GM18526 (cell line): ENCODE results near the gene SLC30A4.

Source experiments
- POLR2A ChIP-seq: IDR thresholded peaks from 3 replicates; pipeline ENCODE4 v1.6.1; 2011; ENCODE audit not compliant: insufficient read length; ENCODE audit errors: extremely low read depth

SLC30A4 gene

DNA sequence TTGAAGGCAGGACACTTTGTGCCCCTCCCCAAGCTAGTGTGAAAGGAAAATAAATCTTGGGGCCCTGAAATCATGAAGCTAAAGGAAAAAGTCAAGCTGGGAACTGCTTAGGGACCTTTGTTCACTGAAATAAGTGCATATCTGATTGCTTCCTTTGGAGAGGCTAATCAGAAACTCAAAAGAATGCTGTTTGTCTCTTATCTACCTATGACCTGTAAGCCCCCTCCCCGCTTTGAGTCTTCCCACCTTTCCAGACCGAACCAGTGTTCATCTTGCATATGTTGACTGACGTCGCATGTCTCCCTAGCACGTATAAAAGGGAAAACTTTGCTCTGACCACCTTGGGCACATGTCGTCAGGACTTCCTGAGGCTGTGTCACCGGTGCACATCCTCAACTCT lies 53.1 kb downstream of the SLC30A4 start:
- no peak for TF ChIP-seq POLR2A

DNA sequence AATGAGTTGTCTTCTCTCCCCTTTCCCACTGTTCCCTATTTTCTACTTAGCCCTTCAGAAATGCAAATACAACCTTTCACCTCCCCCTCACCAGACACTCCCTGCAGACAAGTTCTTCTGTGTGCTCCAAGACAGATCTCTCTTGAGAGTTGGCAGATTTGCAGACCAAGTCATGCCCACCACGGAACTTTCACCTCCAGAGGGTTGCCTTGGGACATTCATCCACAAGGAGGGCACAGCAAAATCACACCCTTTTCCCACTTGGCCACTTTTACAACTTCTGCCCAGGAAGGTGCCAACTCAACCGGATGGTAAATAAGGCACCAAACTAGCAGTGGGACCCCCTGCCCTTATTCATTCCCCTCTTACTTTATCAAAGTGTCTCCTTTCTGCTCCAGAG lies 53.5 kb downstream of the SLC30A4 start:
- no peak for TF ChIP-seq POLR2A

DNA sequence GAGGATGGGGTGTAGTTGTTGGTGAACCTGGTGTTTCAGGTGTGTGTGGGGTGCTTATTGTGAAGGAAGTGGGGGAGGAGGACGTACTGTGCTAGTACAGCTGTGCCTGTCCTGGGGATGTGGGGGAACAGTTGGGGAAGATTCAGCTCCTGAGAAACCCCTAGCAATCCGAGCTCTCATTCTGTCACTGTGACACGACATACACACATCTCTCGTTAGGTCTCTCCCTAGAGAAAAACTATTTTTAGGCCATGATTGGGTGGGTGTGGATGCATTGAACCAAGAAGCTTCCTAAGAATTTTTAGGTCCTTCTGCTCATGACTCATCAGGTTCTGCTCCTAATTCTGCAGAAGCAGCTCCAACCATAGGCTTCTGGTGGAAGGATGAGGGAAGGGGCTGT lies 54.3 kb downstream of the SLC30A4 start:
- TF ChIP-seq POLR2A = no peak

DNA sequence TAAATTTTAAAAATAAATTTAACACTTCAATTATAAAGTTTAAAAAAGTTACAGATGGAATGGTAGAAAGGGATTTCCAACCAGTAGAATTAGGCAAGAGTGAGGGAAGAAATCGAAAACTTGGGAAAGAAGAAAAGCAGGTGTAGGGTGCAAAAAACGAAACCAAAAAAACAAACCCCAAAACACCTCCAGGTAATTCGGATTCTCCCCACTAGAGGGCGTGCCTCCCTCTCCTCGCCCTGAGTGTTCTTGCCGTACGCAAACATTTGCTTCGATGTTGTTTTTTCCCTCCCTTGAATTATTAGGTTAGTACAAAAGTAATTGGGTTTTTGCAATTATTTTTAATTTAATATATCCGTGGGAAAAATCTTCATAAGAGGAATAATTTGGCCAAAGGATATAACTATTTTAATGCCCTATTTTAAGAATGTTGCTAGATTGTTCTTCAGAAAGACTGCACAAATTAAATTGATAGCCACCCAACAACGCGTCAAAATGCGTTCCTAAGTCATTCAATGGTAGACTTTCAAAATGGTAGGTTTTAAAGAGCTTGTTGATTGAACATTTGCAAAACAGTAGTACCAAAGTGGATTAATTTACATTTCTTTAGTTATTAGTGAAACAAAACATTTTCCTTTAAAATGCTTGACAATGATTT lies 63.7 kb downstream of the SLC30A4 start:
- TF ChIP-seq POLR2A = no peak

DNA sequence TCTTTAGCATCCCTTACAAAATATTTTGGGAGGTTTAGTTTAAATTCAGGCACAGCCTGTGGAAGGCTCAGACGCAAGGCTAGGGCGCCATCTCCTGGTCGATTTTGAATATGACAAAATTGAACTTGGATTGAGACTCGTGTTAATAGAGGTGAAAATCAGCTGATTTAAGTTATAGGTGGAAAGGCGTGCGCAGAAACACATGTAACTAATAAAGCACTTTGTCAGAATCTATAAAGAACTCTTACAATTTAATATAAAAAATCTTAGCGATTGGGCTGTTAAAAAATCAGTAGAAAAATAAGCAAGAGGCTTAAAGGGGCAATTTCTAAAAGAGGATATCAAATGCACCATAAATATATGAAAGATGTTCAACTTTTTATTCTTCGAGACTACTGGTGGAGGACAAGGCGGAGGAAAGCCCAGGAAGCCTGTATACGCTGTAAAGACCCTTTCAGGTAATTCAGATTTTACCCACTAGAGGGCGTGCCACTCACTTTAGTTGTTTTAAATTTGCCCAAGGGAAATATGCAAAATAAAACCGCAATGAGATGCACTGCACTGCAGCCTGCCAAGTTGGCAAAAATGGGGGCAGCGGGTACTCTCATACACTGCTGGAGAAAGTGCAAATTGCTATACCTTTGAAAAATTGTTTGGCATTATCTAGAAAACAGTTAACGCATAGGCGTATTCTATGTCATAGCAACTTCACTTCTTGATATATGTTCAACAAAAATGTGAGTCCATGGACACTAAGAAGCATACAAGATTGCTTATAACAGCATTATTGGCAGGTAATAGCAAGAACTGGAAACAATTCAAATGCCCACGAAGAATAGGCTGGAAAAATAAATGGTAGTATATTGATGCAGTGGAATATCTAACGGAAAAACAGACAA lies 64.7 kb downstream of the SLC30A4 start:
- no peak for TF ChIP-seq POLR2A

DNA sequence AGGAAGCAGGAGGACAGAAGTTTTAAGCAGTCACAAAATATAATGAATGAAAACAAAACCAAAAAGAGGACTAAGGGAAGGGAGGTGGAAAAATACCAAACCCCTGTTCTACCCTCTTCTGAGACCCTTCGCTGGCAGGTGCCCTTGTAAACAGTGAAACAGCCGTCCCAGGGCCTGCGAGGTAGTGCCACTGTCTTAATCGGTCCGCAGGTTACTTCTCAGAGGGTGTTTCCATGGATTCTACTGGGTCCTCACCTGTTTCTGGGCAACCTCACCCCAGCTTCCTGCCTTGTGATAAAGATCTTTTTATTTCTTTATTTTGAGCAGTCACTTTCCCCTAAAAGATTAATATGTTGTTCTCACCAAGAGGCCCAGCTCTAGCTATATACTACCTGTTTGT lies 65.3 kb downstream of the SLC30A4 start:
- no peak for TF ChIP-seq POLR2A

DNA sequence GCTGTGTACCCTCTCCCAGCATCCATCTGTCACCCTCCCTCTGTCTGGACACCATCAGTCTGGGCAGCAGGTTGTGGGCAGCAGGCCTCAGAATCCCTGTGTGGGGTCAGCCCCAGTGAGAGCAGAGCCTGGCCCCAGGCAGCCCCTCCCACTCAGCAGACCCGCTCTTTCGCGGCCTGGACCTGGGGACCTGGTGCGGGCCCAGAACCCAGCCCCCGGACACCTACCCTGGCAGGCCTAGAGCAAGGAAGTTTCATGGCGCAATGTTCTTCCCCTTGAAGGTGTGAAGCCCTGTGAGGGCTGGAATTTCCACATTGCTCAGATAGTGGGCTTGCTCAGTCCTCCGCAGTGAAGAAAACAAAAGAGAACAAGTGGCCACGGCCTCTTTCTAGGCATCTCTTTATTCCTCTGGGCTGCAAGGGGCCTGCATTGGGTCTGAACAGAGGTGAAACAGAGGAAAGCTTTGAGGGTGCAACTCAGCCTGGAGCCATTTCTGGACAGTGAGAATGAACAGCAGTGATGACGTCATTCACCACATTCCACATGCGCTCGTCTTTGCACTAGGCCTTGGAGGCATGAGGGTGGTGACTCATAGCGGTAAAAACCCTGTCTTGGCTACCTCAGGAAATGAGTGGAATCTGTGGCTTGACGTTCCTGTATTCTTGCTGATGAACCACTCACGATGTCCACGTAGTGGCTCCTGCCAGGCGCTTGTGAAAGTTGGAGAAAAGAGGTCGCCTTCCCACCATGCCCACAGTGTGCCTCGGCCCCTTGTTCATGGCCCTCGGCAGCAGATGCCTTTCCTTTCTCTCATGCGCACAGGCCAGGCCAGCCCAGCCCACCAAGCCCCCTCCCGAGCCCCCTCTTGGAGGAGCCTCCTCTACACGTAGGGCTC lies 66.1 kb downstream of the SLC30A4 start:
- no peak for TF ChIP-seq POLR2A

DNA sequence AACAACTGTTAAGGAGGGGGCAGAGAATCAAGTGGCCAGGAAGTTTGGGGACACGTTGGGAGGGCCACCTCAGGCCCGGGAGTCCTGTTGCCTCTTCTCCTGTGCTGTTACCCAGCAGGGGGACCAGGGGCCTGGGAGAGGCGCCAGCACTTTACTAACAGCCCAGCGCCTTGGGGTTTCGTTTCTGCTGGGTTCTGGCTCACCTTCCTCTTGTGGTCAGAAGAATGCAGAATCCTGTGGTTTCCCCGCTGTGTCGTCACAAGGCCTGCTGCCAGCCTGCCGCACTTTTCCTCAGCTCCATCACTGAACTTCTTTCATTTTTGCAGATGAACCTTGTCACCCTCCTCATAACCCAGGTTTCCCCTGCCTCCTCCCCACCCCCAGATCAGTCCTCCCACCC lies 67.7 kb downstream of the SLC30A4 start:
- TF ChIP-seq POLR2A = no peak

DNA sequence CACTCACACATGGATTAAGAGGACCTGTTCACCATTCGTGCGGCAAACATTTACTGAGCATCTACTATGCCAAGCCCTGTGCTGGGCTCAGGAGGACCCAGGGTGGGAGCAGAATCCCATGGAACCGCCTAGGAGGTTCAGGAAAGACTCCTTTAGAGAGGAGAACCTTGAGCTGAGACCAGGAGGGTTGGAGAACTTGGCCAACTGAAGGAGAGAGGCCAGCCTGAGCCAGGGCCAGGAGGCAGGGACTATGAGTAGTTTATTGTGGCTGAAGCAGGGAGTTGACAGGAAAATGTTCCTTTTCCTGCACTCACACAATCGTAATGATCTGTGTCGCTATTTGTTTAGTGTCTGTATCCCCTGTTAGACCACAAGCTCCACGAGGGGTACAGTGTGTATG lies 71.3 kb downstream of the SLC30A4 start:
- TF ChIP-seq POLR2A = no peak

DNA sequence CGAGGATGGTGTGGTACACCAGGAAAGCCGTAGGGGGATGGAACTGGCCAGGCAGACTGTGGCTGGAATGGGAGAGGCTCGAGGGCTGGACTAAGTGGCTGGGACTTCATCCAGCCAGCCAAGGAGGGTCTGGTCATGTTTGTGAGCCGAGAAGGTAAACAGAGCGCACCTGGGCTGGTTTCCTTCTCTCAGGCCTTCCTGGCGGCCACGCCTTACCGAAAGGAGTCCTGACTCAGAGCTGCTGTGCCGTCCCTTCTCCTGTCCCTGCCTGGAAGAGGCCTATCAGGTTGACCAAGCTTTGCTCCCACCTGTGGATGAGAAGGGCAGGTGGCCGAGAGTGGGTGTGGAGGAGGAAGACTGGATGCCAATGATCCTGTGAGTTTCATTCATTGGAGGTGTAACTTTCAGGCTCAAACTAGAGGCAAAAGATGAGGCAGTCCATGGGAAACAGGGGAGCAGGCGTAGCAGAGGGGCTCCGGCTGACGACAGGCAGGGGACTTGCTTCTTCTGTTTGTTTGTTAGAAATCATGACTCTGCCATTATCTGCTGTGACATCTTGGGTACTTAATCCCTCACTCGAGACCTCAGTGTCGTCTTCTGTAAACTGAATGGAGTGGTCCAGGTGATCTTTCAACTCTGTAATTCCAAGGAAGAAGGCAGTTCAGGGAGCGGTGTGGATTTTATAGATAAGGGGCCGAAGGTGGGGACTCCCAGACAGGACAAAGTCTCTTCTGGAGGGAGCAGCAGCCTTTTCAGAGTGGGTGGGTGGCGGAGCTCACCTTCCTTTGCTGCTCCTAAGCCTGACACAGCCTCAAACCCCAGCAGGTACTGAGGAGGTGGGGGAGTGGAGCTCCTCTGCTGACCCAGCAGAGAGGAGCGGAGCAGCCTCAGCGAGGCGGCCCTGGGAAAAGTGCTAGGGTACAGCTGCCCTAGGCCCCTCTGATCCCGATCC lies 72.4 kb downstream of the SLC30A4 start:
- no peak for TF ChIP-seq POLR2A

DNA sequence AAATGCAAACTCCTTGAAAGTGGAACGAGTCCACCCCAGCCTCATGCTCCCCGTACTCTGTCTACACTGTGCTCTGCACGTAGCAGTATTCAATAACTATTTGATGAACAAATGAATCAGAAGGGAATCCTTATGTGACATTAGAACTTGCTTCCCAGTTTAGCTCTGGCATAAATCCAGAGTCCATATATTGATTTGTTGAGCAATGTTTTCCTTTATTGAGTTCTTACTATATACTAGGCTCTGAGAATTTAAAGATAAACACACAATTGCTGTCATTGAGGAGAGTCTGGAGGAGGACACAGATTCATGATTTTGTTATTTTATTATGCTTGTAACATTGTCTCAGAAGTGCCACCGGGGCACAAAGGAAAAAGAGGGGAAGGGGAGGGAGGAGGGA lies 73.2 kb downstream of the SLC30A4 start:
- no peak for TF ChIP-seq POLR2A

DNA sequence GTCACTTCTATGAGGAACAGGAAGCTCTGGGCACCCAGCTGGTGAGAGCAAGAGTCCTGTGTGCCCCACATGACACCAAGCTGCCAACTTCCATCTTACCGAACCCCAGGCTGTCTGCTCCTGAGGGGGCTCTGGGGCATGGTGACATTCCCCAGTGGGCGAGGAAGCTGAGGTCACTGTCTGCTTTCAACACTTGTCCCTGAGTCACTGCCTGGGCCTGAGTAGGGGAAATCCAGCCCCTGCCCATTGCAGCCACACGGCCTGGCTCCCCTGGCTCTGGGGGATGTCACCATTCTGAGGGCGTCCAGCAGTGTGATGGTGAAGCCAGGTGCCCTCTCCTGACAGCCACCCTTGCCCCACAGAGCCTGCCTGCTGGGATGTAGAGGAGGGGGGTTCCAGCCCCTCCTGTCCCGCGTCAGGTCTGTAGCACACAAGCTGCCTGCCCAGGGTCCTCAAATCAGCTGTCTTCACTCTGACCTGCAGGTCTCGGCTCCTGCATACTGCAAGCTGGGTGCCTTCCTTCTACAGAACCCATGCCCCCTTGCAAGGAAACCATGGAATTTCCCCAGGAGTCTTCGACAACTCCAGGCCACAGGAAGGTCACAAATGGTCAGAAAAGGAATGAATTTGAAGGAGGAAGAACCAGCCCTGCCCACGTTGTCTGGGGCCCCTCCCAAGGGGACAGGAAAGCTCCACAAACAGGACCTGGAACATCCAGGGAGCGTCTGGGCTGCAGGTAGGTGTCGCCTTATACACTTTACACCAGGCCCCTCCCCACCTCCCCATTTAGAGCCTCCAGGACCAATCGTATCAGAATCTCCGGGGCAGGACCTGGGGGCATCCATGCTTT lies 74.3 kb downstream of the SLC30A4 start:
- no peak for TF ChIP-seq POLR2A

DNA sequence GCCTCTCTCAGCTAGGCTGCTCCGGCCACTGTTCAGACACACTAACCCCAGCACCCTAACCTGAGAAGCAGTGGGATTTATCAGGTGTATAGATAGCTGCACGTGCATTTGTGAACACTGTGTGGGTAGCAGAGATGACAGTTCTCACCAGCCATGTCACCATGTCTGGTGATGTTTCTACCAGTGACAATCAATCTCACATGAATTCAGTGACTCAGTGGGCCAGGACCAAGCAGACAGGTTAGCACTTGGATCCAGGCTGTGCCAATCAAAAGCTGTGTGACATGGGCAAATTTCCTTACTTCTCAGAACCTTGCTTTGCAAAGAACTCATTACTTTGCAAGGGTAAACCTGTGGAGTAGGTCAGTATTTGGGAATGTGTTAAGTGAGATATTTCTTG lies 78.9 kb downstream of the SLC30A4 start:
- no peak for TF ChIP-seq POLR2A
